Nephron (organoid): ENCODE data around the gene CRYZL1.
"Not testable (repeated sequence)": the region's sequence is repeated elsewhere in the genome, so short reads cannot be mapped to it uniquely, and the experiment has no call there.

ENCODE experiments used
- H3K27ac Mint-ChIP-seq, 3 experiments: 2 replicates each; pipeline ENCODE4 v1.8.0; 2020; ENCODE audit warnings: mixed read lengths in 3 of 3, mild to moderate bottlenecking in 2 of 3, moderate library complexity in 1 of 3
- H3K27me3 Mint-ChIP-seq: 2 replicates; pipeline ENCODE4 v1.8.0; 2021; ENCODE audit warnings: low read depth, mild to moderate bottlenecking, moderate library complexity, mixed read lengths
- H3K36me3 Mint-ChIP-seq: 2 replicates; pipeline ENCODE4 v1.8.0; 2020; ENCODE audit warnings: low read depth, mixed read lengths
- H3K4me1 Mint-ChIP-seq: 2 replicates; pipeline ENCODE4 v1.8.0; 2020; ENCODE audit warnings: mixed read lengths
- H3K4me3 Mint-ChIP-seq, 3 experiments: 2 replicates each; pipeline ENCODE4 v1.8.0; 2020; ENCODE audit warnings: mild to moderate bottlenecking in 3 of 3, mixed read lengths in 3 of 3, moderate library complexity in 2 of 3
- H3K9me3 Mint-ChIP-seq: 2 replicates; pipeline ENCODE4 v1.8.0; 2020; ENCODE audit warnings: mixed read lengths
- TF ChIP-seq, protein P1 (sequence below), 3 experiments: fragments of 200-600 bp; sonication (generic); IDR thresholded peaks; one replicate each; pipeline ENCODE4 v1.5.0; 2021; ENCODE audit warnings: antibody characterized with exemption in 3 of 3; ENCODE audit not compliant: unreplicated experiment in 3 of 3

The CRYZL1 gene

DNA sequence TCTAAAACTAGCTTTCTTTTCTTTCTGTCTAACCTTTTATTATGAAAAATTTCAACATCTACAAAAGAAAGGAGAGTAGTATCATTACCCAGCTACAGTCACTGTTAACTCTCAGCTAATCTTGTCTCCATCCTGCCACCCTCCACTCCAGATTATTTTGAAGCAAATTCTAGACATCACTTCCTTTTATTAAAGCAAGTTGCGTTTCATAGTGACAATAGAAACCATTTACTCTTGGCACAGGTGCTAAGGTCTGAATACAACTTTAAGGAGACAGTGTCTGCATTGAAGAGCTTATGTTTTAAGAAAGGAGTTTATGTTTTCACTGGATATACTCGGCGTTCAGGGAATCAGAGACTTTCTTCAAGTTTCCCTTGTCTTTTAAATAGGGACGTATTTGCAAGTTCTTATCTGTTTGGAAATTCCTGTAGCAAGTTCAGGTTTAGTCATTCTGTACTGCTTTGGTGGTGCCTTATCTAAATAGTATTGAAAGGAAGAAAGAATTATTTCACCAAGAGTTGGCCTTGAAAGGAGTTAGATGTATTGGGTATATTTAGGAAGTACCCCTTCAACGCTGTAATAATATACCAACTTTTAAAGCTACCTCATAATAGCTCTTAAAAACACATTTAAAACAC lies 43.5 kb upstream of the CRYZL1 start:
- Mint-ChIP-seq H3K4me3 (no peak overlapping the region), H3K4me1 (peaks cover 44% of the 10 kb centered on the region), H3K27ac (peak overlapping the region; percentile 13 to 39 (median 35)), H3K9me3 (no peaks in the 10 kb centered on the region), H3K27me3 (no peaks in the 10 kb centered on the region), H3K36me3 (peaks cover 6% of the 10 kb centered on the region)
- TF ChIP-seq, protein P1, sequence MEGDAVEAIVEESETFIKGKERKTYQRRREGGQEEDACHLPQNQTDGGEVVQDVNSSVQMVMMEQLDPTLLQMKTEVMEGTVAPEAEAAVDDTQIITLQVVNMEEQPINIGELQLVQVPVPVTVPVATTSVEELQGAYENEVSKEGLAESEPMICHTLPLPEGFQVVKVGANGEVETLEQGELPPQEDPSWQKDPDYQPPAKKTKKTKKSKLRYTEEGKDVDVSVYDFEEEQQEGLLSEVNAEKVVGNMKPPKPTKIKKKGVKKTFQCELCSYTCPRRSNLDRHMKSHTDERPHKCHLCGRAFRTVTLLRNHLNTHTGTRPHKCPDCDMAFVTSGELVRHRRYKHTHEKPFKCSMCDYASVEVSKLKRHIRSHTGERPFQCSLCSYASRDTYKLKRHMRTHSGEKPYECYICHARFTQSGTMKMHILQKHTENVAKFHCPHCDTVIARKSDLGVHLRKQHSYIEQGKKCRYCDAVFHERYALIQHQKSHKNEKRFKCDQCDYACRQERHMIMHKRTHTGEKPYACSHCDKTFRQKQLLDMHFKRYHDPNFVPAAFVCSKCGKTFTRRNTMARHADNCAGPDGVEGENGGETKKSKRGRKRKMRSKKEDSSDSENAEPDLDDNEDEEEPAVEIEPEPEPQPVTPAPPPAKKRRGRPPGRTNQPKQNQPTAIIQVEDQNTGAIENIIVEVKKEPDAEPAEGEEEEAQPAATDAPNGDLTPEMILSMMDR (IDR thresholded peaks at IDR 0.05; ENCODE audit: unreplicated experiment in 3 of 3), result no peak

DNA sequence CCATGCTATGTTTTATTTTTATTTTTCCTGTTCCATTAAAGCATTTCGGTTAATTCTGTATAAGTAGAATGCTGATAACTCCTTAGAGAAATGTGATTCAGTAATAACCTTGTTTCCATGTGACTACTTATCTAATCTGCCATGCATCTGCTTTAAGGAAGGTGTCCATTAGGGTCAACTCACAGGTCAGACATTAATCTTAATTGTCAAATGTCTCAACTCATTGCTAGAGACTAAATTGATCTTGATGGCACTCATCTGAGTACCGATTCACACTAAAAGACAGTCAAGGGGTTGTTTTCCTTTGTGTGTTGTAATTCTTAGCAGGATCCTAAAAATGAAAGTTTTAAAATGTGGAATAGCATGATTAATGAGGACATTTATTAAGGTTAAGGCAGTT lies 42.5 kb upstream of the CRYZL1 start:
- TF ChIP-seq, protein P1 (IDR thresholded peaks at IDR 0.05; ENCODE audit: unreplicated experiment in 3 of 3), result no peak
- Mint-ChIP-seq H3K4me3 (no peak overlapping the region), H3K27ac (peak overlapping the region in 2 of 3 experiments; percentile 3 to 8), H3K36me3 (peaks cover 8% of the 10 kb centered on the region), H3K9me3 (no peaks in the 10 kb centered on the region), H3K4me1 (peaks cover 44% of the 10 kb centered on the region), H3K27me3 (no peaks in the 10 kb centered on the region)

GRCh38 chr21:33682992-33683627 lies 41.6 kb upstream of the CRYZL1 start:
- TF ChIP-seq, protein P1 (IDR thresholded peaks at IDR 0.05; ENCODE audit: unreplicated experiment in 3 of 3), result no peak
- Mint-ChIP-seq H3K9me3 (no peaks in the 10 kb centered on the region), H3K27ac (no peak overlapping the region), H3K36me3 (peaks cover 13% of the 10 kb centered on the region), H3K4me3 (no peak overlapping the region), H3K27me3 (no peaks in the 10 kb centered on the region), H3K4me1 (peaks cover 38% of the 10 kb centered on the region)

DNA sequence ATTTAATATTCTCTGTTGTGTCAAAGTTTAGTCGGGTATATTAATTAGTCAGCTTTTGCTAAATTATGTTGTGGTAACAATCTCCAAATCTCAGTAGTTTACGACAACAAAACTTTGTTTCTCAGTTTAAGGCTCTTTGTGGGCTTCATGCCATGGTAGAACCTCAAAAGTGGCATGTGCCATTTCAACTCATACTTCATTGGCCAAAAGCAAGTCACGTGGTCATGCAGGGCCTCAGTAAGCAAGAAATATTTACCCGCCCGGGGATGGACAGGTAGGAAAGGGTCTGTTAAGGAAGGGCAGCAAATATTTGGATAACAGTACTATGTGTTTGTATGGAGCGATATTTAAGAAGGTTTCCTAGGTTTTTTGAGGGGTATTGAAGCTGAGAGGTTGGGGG lies 39.3 kb upstream of the CRYZL1 start:
- H3K27me3 Mint-ChIP-seq, result no peaks in the 10 kb centered on the region
- H3K27ac Mint-ChIP-seq, result no peak overlapping the region
- H3K4me3 Mint-ChIP-seq, result no peak overlapping the region
- peaks cover 19% of the 10 kb centered on the region for H3K36me3 Mint-ChIP-seq
- TF ChIP-seq, protein P1 (IDR thresholded peaks at IDR 0.05; ENCODE audit: unreplicated experiment in 3 of 3), result no peak
- H3K4me1 Mint-ChIP-seq, result peaks cover 27% of the 10 kb centered on the region
- no peaks in the 10 kb centered on the region for H3K9me3 Mint-ChIP-seq

DNA sequence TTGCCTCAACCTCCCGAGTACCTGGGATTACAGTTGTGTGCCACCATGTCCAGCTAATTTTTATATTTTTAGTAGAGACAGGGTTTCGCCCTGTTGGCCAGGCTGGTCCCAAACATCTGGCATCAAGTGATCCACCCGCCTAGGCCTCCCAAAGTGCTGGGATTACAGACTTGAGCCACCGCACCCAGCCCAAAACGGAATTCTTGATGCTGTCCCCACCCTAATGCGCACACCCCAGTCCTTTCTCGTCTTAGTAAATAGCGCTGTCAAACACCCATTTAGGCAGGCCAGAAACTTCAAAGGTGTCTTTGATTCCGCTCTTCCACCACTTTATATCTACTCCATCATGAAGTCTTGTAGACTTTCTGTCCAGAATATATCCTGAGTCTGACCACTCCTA lies 35.9 kb upstream of the CRYZL1 start:
- peaks cover 5% of the 10 kb centered on the region for H3K4me1 Mint-ChIP-seq
- H3K9me3 Mint-ChIP-seq, result no peaks in the 10 kb centered on the region
- TF ChIP-seq, protein P1 (IDR thresholded peaks at IDR 0.05; ENCODE audit: unreplicated experiment in 3 of 3), result no peak
- H3K27ac Mint-ChIP-seq, result no peak overlapping the region
- H3K36me3 Mint-ChIP-seq, result peaks cover 19% of the 10 kb centered on the region
- no peak overlapping the region for H3K4me3 Mint-ChIP-seq
- H3K27me3 Mint-ChIP-seq, result no peaks in the 10 kb centered on the region

DNA sequence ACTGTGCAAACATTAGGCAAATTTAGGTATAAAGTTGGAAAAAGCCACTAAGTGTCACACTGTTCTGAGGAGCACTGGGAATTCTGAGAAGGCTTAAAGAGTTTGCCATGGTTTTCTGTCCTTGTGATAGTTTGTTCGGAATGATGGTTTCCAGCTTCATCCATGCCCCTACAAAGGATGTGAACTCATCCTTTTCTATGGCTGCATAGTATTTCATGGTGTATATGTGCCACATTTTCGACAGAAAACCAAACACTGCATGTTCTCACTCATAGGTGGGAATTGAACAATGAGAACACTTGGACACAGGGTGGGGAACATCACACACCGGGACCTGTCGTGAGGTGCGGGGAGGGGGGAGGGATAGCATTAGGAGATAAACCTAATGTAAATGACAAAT lies 35.1 kb upstream of the CRYZL1 start:
- not testable (repeated sequence) for H3K4me1 Mint-ChIP-seq, H3K9me3 Mint-ChIP-seq, H3K4me3 Mint-ChIP-seq, H3K27ac Mint-ChIP-seq, H3K27me3 Mint-ChIP-seq
- H3K36me3 Mint-ChIP-seq, result peaks cover 21% of the 10 kb centered on the region
